SU-DHL-6 (cell line): ENCODE data around the gene MINPP1.

Experiments
- H2AFZ ChIP-seq: fragments of 200-600 bp; sonication (generic); 2 replicates; pipeline ENCODE4 v1.6.1; 2014; ENCODE audit warnings: low read depth, mild to moderate bottlenecking, moderate library complexity, mixed read lengths, antibody characterized with exemption, low read length; ENCODE audit not compliant: severe bottlenecking
- H3F3A ChIP-seq: fragments of 200-600 bp; shearing (Covaris generic); 2 replicates; pipeline ENCODE4 v1.6.0; 2016; ENCODE audit warnings: antibody characterized with exemption, mild to moderate bottlenecking; ENCODE audit not compliant: insufficient read depth
- H3K27ac ChIP-seq: fragments of 200-600 bp; sonication (generic); 2 replicates; pipeline ENCODE4 v1.5.1; 2016; ENCODE audit warnings: low read depth, mild to moderate bottlenecking, low read length, moderate library complexity, mixed read lengths
- H3K27me3 ChIP-seq: fragments of 200-600 bp; sonication (generic), shearing (Covaris generic); 2 replicates; pipeline ENCODE4 v1.6.0; 2014; ENCODE audit warnings: mild to moderate bottlenecking, low read length
- H3K36me3 ChIP-seq: fragments of 200-600 bp; sonication (generic); 2 replicates; pipeline ENCODE4 v1.6.1; 2014; ENCODE audit warnings: mild to moderate bottlenecking, low read length, mixed read lengths
- H3K4me2 ChIP-seq: fragments of 300-600, 200-600 bp; shearing (Covaris generic), sonication (generic); 2 replicates; pipeline ENCODE4 v1.6.0; 2014; ENCODE audit warnings: low read length, low read depth, mild to moderate bottlenecking; ENCODE audit not compliant: poor library complexity, severe bottlenecking
- H3K4me3 ChIP-seq: fragments of 200-600 bp; sonication (generic); 2 replicates; pipeline ENCODE4 v1.5.1; 2014; ENCODE audit warnings: antibody characterized with exemption, low read length, mild to moderate bottlenecking, mixed read lengths; ENCODE audit not compliant: insufficient read depth, poor library complexity, severe bottlenecking
- H3K79me2 ChIP-seq: fragments of 200-600 bp; sonication (generic); 2 replicates; pipeline ENCODE4 v1.6.1; 2014; ENCODE audit warnings: mild to moderate bottlenecking, low read length, moderate library complexity; ENCODE audit not compliant: insufficient read depth
- H3K9ac ChIP-seq: fragments of 200-600 bp; sonication (generic); 2 replicates; pipeline ENCODE4 v1.7.0; 2014; ENCODE audit warnings: mild to moderate bottlenecking, low read length
- H3K9me2 ChIP-seq: fragments of 200-600 bp; sonication (generic); replicated peaks from 2 replicates; pipeline ENCODE4 v1.6.1; 2014; ENCODE audit warnings: low read length; ENCODE audit not compliant: insufficient read depth
- H3K9me3 ChIP-seq: fragments of 200-600 bp; sonication (generic); 2 replicates; pipeline ENCODE4 v1.6.1; 2014; ENCODE audit warnings: low read length, mixed read lengths; ENCODE audit not compliant: insufficient read depth
- H4K20me1 ChIP-seq: fragments of 200-600 bp; sonication (generic); 2 replicates; pipeline ENCODE4 v1.6.1; 2014; ENCODE audit warnings: low read depth, mild to moderate bottlenecking, antibody characterized with exemption, low read length, moderate library complexity, mixed read lengths
- EZH2phosphoT487 ChIP-seq: fragments of 200-600 bp; sonication (generic), shearing (Covaris generic); conservative IDR thresholded peaks from 2 replicates; pipeline ENCODE4 v1.6.1; 2018; ENCODE audit warnings: mild to moderate bottlenecking, antibody characterized with exemption, low read length, moderate library complexity, mixed read lengths
- TF ChIP-seq, protein P1 (sequence below): fragments of 200-600 bp; sonication (generic); IDR thresholded peaks from one replicate; pipeline ENCODE4 v1.5.1; 2017; ENCODE audit warnings: antibody characterized with exemption, mild to moderate bottlenecking, low read length, moderate library complexity; ENCODE audit not compliant: insufficient read depth, poor library complexity, severe bottlenecking

MINPP1 gene

DNA sequence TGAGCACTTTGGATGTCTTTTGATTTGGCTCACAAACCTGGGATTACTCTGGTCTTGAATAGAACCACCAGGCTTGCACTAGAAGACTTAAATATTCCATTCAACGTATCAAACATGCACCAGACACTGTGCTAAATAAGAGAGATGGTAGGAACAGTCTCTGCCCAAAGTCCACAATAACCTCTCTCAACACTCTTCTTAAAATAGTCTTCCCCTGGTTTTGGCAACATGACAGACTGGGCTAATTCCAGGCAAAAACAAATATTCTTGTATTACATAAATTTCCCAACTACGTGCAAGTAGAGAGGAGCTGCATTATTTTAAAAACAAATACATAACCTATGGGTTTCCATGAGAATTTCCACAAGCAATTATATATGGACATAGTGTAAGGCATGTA lies 90.2 kb downstream of the MINPP1 start:
- no peaks in the 10 kb centered on the region for H3F3A ChIP-seq
- H3K4me2 ChIP-seq: no peak overlapping the region
- no peaks in the 10 kb centered on the region for H3K79me2 ChIP-seq
- no peak overlapping the region for H3K27ac ChIP-seq
- H3K27me3 ChIP-seq: no peaks in the 10 kb centered on the region
- no peak for TF ChIP-seq EZH2phosphoT487
- TF ChIP-seq, protein P1, sequence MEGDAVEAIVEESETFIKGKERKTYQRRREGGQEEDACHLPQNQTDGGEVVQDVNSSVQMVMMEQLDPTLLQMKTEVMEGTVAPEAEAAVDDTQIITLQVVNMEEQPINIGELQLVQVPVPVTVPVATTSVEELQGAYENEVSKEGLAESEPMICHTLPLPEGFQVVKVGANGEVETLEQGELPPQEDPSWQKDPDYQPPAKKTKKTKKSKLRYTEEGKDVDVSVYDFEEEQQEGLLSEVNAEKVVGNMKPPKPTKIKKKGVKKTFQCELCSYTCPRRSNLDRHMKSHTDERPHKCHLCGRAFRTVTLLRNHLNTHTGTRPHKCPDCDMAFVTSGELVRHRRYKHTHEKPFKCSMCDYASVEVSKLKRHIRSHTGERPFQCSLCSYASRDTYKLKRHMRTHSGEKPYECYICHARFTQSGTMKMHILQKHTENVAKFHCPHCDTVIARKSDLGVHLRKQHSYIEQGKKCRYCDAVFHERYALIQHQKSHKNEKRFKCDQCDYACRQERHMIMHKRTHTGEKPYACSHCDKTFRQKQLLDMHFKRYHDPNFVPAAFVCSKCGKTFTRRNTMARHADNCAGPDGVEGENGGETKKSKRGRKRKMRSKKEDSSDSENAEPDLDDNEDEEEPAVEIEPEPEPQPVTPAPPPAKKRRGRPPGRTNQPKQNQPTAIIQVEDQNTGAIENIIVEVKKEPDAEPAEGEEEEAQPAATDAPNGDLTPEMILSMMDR: no peak
- no peak overlapping the region for H2AFZ ChIP-seq
- no peaks in the 10 kb centered on the region for H3K9me2 ChIP-seq
- no peaks in the 10 kb centered on the region for H3K9me3 ChIP-seq
- H4K20me1 ChIP-seq: no peaks in the 10 kb centered on the region
- H3K4me3 ChIP-seq: no peak overlapping the region
- no peaks in the 10 kb centered on the region for H3K36me3 ChIP-seq
- no peak overlapping the region for H3K9ac ChIP-seq

DNA sequence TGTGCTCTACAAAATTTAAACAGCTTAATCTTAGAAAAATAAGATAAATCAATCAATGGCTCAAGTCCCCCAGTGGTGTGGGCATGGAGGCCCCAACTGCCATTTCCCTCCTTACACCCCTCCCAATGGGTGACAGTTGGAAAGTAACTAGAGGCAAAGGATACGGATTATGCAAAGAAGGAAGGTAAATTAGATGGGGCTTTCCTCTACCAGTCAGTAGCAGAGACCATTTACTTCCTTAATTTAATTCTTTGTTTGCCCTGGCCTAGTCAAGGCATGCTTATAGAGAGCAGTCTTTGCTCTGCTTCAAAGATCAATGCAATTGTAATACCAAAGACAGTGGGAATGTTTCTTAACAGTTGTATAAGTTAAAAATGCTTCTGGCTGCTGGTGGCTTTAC lies 91.7 kb downstream of the MINPP1 start:
- no peaks in the 10 kb centered on the region for H3K9me2 ChIP-seq
- no peaks in the 10 kb centered on the region for H4K20me1 ChIP-seq
- no peaks in the 10 kb centered on the region for H3K36me3 ChIP-seq
- no peak overlapping the region for H3K27ac ChIP-seq
- H3K9me3 ChIP-seq: no peaks in the 10 kb centered on the region
- H3K9ac ChIP-seq: no peak overlapping the region
- H3K79me2 ChIP-seq: no peaks in the 10 kb centered on the region
- no peak overlapping the region for H3K4me2 ChIP-seq
- no peak for TF ChIP-seq EZH2phosphoT487
- TF ChIP-seq, protein P1: no peak
- no peaks in the 10 kb centered on the region for H3F3A ChIP-seq
- no peak overlapping the region for H2AFZ ChIP-seq
- H3K4me3 ChIP-seq: no peak overlapping the region
- no peaks in the 10 kb centered on the region for H3K27me3 ChIP-seq

DNA sequence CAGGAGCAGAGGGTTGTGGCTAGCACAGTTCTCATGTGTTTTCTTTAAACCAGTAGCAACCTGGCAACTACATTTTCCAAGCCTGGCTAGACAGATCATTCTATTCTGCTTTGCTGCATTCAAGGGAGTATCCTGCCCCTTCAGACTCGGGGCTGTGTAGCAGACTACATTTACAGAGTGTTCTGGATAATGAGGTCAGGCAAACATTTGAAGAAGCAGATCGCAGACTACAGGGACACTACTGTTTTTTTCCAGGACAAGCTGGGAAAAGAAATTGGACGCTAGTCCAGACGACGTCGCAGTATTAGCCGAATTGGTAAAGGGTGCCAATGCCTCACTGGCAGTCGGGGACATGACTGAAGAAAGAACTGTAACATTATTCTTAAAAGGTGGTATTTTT lies 94.0 kb downstream of the MINPP1 start:
- Histone ChIP-seq H3K27me3 (no peaks in the 10 kb centered on the region), H3K36me3 (no peaks in the 10 kb centered on the region), H2AFZ (no peak overlapping the region), H3K27ac (no peak overlapping the region), H3K4me2 (no peak overlapping the region), H3F3A (no peaks in the 10 kb centered on the region), H4K20me1 (no peaks in the 10 kb centered on the region), H3K4me3 (no peak overlapping the region), H3K9me3 (no peaks in the 10 kb centered on the region), H3K9me2 (no peaks in the 10 kb centered on the region), H3K9ac (no peak overlapping the region), H3K79me2 (no peaks in the 10 kb centered on the region)
- TF ChIP-seq EZH2phosphoT487: no peak
- TF ChIP-seq, protein P1: no peak

DNA sequence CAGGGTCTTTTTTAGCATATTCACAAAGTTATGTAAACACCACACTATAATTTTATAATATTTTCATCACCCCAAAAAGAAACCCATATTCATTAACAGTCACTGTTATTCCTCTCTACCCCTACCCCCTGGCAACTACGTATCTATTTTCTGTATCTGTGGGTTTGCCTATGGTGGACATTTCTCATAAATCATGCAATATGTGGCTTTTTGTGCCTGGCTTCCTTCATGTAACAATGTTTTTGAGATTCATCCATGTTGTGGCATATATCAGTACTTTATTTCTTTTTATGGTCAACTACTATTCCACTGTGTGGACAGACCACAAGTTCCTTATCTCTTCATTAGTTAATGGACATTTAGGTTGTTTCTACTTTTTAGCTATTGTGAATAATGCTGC lies 95.9 kb downstream of the MINPP1 start:
- Histone ChIP-seq H3K9me2 (no peaks in the 10 kb centered on the region), H3F3A (no peaks in the 10 kb centered on the region), H2AFZ (no peak overlapping the region), H3K36me3 (no peaks in the 10 kb centered on the region), H3K4me3 (no peak overlapping the region), H4K20me1 (no peaks in the 10 kb centered on the region), H3K79me2 (no peaks in the 10 kb centered on the region), H3K27ac (no peak overlapping the region), H3K27me3 (no peaks in the 10 kb centered on the region), H3K9me3 (no peaks in the 10 kb centered on the region), H3K4me2 (no peak overlapping the region), H3K9ac (no peak overlapping the region)
- TF ChIP-seq EZH2phosphoT487: no peak
- TF ChIP-seq, protein P1: no peak
